NCI-H1105 treated with DMSO at 0.1 percent for 48 hours (cell line): Measurements from ENCODE around the gene ZNF775.

Experiments used
- DNase-seq: peaks from one replicate; lab custom pipeline; 2025; lab: John Stamatoyannopoulos, UW

Gene ZNF775

GRCh38 chr7:150368884-150369747 lies 10.0 kb upstream of the ZNF775 start:
- peak; percentile 21 for DNase-seq

GRCh38 chr7:150369748-150370501 lies 9.2 kb upstream of the ZNF775 start:
- no peak for DNase-seq

- no peak for DNase-seq
Measured at GRCh38 chr7:150370612-150371071, 8.5 kb upstream of the ZNF775 start.

GRCh38 chr7:150371131-150371995 lies 7.8 kb upstream of the ZNF775 start:
- no peak for DNase-seq

GRCh38 chr7:150371996-150372270 lies 7.2 kb upstream of the ZNF775 start:
- DNase-seq, result no peak

GRCh38 chr7:150372271-150373048 lies 6.7 kb upstream of the ZNF775 start:
- no peak for DNase-seq

GRCh38 chr7:150373049-150373801 lies 5.9 kb upstream of the ZNF775 start:
- DNase-seq, result no peak

GRCh38 chr7:150374026-150374425 lies 5.1 kb upstream of the ZNF775 start:
- no peak for DNase-seq

GRCh38 chr7:150374472-150374871 lies 4.7 kb upstream of the ZNF775 start:
- no peak for DNase-seq

- no peak for DNase-seq
Measured at GRCh38 chr7:150375662-150376521, 3.2 kb upstream of the ZNF775 start.

GRCh38 chr7:150376560-150376959 lies 2.6 kb upstream of the ZNF775 start:
- DNase-seq, result no peak

- DNase-seq, result no peak
Measured at GRCh38 chr7:150377196-150377595, 1.9 kb upstream of the ZNF775 start.

- DNase-seq, result no peak
Measured at GRCh38 chr7:150377635-150378034, 1.5 kb upstream of the ZNF775 start.

GRCh38 chr7:150378115-150378852 lies 846 bp upstream of the ZNF775 start:
- peak; percentile 77 for DNase-seq

GRCh38 chr7:150379441-150380379 lies 580 bp downstream of the ZNF775 start:
- no peak for DNase-seq

- DNase-seq, result no peak
Measured at GRCh38 chr7:150380463-150380862, 1.3 kb downstream of the ZNF775 start.

- DNase-seq, result no peak
Measured at GRCh38 chr7:150381096-150381495, 2.0 kb downstream of the ZNF775 start.

- DNase-seq, result no peak
Measured at GRCh38 chr7:150381785-150382122, 2.6 kb downstream of the ZNF775 start.
